GM12878 (cell line): Measurements from ENCODE around the gene TJAP1. TPM values are rescaled to one million over a fixed set of nuclear protein-coding genes. Genes with fewer than 3 reads are reported as not detected.

Experiments used
- ATAC-seq: fragments of 200-7000 bp; cut with Tn5 transposase; 3 replicates; pipeline ENCODE4 v1.9.1; 2020; ENCODE audit warnings: mild to moderate bottlenecking, moderate library complexity
- BruUV-seq: library from RNA; stranded (reverse); fragments of 400-500 nt; replicated peaks from 2 replicates; lab custom pipeline; 2021; lab: Mats Ljungman, UMichigan
- CTCF ChIA-PET: fragments of 300-600 bp; sonication (Branson Sonifier 250); formaldehyde crosslinking; extraction: SDS; loops from one replicate; lab custom pipeline; 2021; ENCODE audit warnings: inconsistent platforms; lab: Yijun Ruan, JAX
- POLR2A ChIA-PET: fragments of 350-600 bp; formaldehyde crosslinking; extraction: SDS; loops from one replicate; lab custom pipeline; 2021; ENCODE audit warnings: inconsistent platforms; lab: Charles Lee
- RAD21 ChIA-PET: fragments of 300-600 bp; sonication (Branson Sonifier 250); formaldehyde crosslinking; loops from one replicate; lab custom pipeline; 2023; ENCODE audit warnings: antibody characterized with exemption; ENCODE audit not compliant: unreplicated experiment; lab: Charles Lee
- SMC1A ChIA-PET: fragments of 300-600 bp; sonication (Branson Sonifier 250); formaldehyde crosslinking; loops from one replicate; lab custom pipeline; 2023; ENCODE audit not compliant: unreplicated experiment, uncharacterized antibody; lab: Charles Lee
- DNase-seq: peaks from one replicate; pipeline ENCODE4 v3.0.0-alpha.2; 2011; ENCODE audit warnings: low read depth, low spot score
- FAIRE-seq: peaks from 3 replicates; lab custom pipeline; 2011; peaks lifted over from hg19 to GRCh38; lab: Jason Lieb, UNC
- H2AFZ ChIP-seq: 2 replicates; pipeline ENCODE4 v1.6.0; 2011; ENCODE audit warnings: low read depth, low read length, control low read depth; ENCODE audit not compliant: control insufficient read depth
- H3K27ac ChIP-seq: 2 replicates; pipeline ENCODE4 v1.5.1; 2011; ENCODE audit warnings: control low read depth; ENCODE audit not compliant: control insufficient read depth, insufficient read depth
- H3K27me3 ChIP-seq, 2 experiments: replicated peaks in 1 of 2; 2 replicates each; pipeline versions ENCODE4 v1.6.0 to v1.6.1; 2011; ENCODE audit warnings: low read length in 1 of 2; ENCODE audit not compliant: control insufficient read depth in 2 of 2, insufficient read depth in 2 of 2
- H3K36me3 ChIP-seq, 2 experiments: 2 replicates each; pipeline ENCODE4 v1.5.1; 2011; ENCODE audit warnings: low read length in 1 of 2; ENCODE audit not compliant: control insufficient read depth in 2 of 2, insufficient read depth in 2 of 2
- H3K4me1 ChIP-seq: 2 replicates; pipeline ENCODE4 v1.6.1; 2011; ENCODE audit warnings: mild to moderate bottlenecking, low read length, moderate library complexity, mixed read lengths; ENCODE audit not compliant: control insufficient read depth, insufficient read depth
- H3K4me2 ChIP-seq: 2 replicates; pipeline ENCODE4 v1.6.0; 2011; ENCODE audit warnings: control low read depth; ENCODE audit not compliant: control insufficient read depth, insufficient read depth
- H3K4me3 ChIP-seq: fragments of 200-600 bp; sonication (generic); 2 replicates; pipeline ENCODE4 v1.5.1; 2016
- H3K79me2 ChIP-seq: 2 replicates; pipeline ENCODE4 v1.6.0; 2011; ENCODE audit warnings: low read length; ENCODE audit not compliant: control insufficient read depth, insufficient read depth
- H3K9ac ChIP-seq: 2 replicates; pipeline ENCODE4 v1.8.0; 2011; ENCODE audit warnings: low read length, control low read depth, mixed read lengths; ENCODE audit not compliant: control insufficient read depth, insufficient read depth
- H3K9me3 ChIP-seq: replicated peaks from 3 replicates; pipeline ENCODE4 v1.5.1; 2011; ENCODE audit warnings: mild to moderate bottlenecking, low read length; ENCODE audit not compliant: control insufficient read depth, insufficient read depth
- H4K20me1 ChIP-seq: 2 replicates; pipeline ENCODE4 v1.6.0; 2011; ENCODE audit not compliant: control insufficient read depth, insufficient read depth
- ASH2L ChIP-seq: fragments of 300-600, 200-600 bp; sonication (generic); IDR thresholded peaks from 2 replicates; pipeline ENCODE4 v1.6.1; 2017; ENCODE audit warnings: low read depth, mild to moderate bottlenecking, borderline replicate concordance
- ETV6 ChIP-seq, 2 experiments: fragments of 450-650 bp in 1 of 2; IDR thresholded peaks in 1 of 2; conservative IDR thresholded peaks in 1 of 2; 2 replicates each; pipeline ENCODE4 v1.6.1; 2014; ENCODE audit warnings: antibody characterized with exemption in 1 of 2, borderline replicate concordance in 1 of 2, low read depth in 1 of 2, mild to moderate bottlenecking in 1 of 2, moderate library complexity in 1 of 2
- KAT2A ChIP-seq: conservative IDR thresholded peaks from 2 replicates; pipeline ENCODE4 v1.6.1; 2011; ENCODE audit warnings: low read depth, low read length; ENCODE audit not compliant: control insufficient read depth
- MYB ChIP-seq: fragments of 150-350 bp; IDR thresholded peaks from 2 replicates; pipeline ENCODE4 v1.6.1; 2014; ENCODE audit warnings: mild to moderate bottlenecking, low read depth, low read length, borderline replicate concordance
- NR2F1 ChIP-seq: fragments of 450-650 bp; conservative IDR thresholded peaks from 2 replicates; pipeline ENCODE4 v1.6.1; 2017; ENCODE audit warnings: mild to moderate bottlenecking
- PAX5 ChIP-seq: IDR thresholded peaks from 2 replicates; pipeline ENCODE4 v1.6.1; 2011; ENCODE audit warnings: low read depth, low read length, borderline replicate concordance
- RB1 ChIP-seq: fragments of 450-650 bp; formaldehyde crosslinking; IDR thresholded peaks from 2 replicates; pipeline ENCODE4 v1.6.1; 2017; ENCODE audit warnings: mild to moderate bottlenecking, borderline replicate concordance
- SRF ChIP-seq, 2 experiments: IDR thresholded peaks; 2 replicates each; pipeline ENCODE4 v1.6.1; 2011; ENCODE audit warnings: low read depth in 2 of 2, low read length in 2 of 2, mild to moderate bottlenecking in 1 of 2, moderate library complexity in 1 of 2
- YBX1 ChIP-seq: fragments of 450-650 bp; IDR thresholded peaks from 2 replicates; pipeline ENCODE4 v1.6.1; 2016; ENCODE audit warnings: antibody characterized with exemption
- YY1 ChIP-seq: IDR thresholded peaks from 2 replicates; pipeline ENCODE4 v1.6.1; 2011; ENCODE audit warnings: low read depth, mild to moderate bottlenecking, low read length
- ZNF687 ChIP-seq: fragments of 450-650 bp; IDR thresholded peaks from 2 replicates; pipeline ENCODE4 v1.6.1; 2017; ENCODE audit warnings: mild to moderate bottlenecking, moderate library complexity
- WGBS: methylation state at CpG from one replicate; pipeline ENCODE4 v1.1.6; 2016; ENCODE audit warnings: low lambda C conversion rate; ENCODE audit not compliant: insufficient replicate concordance, insufficient coverage; ENCODE audit errors: missing lambda C conversion rate; 5-methylcytosine and 5-hydroxymethylcytosine counted together
- in situ Hi-C: fragments of 300-500 bp; cut with MboI; formaldehyde crosslinking; loops from 9 replicates; pipeline ENCODE4 v1.14.3; 2018; ENCODE audit warnings: mixed read lengths
- intact Hi-C: fragments of 100-400 bp; cut with micrococcal nuclease; formaldehyde crosslinking; loops from one replicate; pipeline ENCODE4 v1.14.2; 2022; ENCODE audit not compliant: unreplicated experiment
- polyA plus RNA-seq, 11 experiments: library from polyadenylated mRNA; depleted of rRNA in 4 of 11; unstranded in 6 of 11; stranded (reverse) in 5 of 11; fragments of >200 nt; fragmentation: Nextera tagmentation in 4 of 11; fragmentation: Illumina TruSeq in 1 of 11; extraction: Ambion mirVana in 4 of 11; extraction: Trizol in 1 of 11; gene quantifications; 1 replicate in 1 of 11; 2 replicates in 10 of 11; pipeline versions ENCODE4 v1.2.1 to v1.2.3, GENCODE V29; 2011 to 2016; ENCODE audit warnings: inconsistent platforms in 2 of 11, missing spikeins in 2 of 11, low read depth in 1 of 11
- total RNA-seq, 4 experiments: library from RNA; depleted of rRNA in 3 of 4; stranded (reverse); fragments of >200 nt in 3 of 4; fragmentation: Illumina TruSeq in 1 of 4; extraction: Trizol in 1 of 4; gene quantifications; 2 replicates each; pipeline versions ENCODE4 v1.2.1 to v1.2.3, GENCODE V29; 2013 to 2021
- TF ChIP-seq, protein P1 (sequence below): IDR thresholded peaks from 2 replicates; pipeline ENCODE4 v1.6.1; 2012; ENCODE audit warnings: low read depth, low read length, improper control_type of control experiment
- TF ChIP-seq, protein P2 (sequence below): fragments of 450-650 bp; IDR thresholded peaks from 2 replicates; pipeline ENCODE4 v1.6.1; 2017; ENCODE audit warnings: low read depth, mild to moderate bottlenecking, moderate library complexity
- TF ChIP-seq, protein P3 (sequence below): IDR thresholded peaks from 2 replicates; pipeline ENCODE4 v1.6.1; 2012; ENCODE audit warnings: mild to moderate bottlenecking, low read depth, low read length

The TJAP1 gene
- total and polyA plus RNA-seq, 10 of the 15 experiments (the other 5 are each of a cell fraction or from before 2014, with no cell fraction given): 0.11 to 22.6 (median 12.8) TPM

- FAIRE-seq (no peak), ATAC-seq (no peak), DNase-seq (no peak)
- CTCF ChIA-PET: interaction anchor here (0.7 kb wide), 1 partner anchor 176 kb away, joined by 3 read pairs; no protein-coding TSS in a partner anchor
- 92% methylated on average over 13 of the region's 13 CpGs for WGBS
- Histone ChIP-seq H4K20me1 (no peaks in the 10 kb centered on the region; the same call in 1 of the 2 replicates), H3K4me2 (no peak overlapping the region), H3K27me3 (peaks cover 0 to 2% of the 10 kb centered on the region in 2 experiments; a peak in 3 of 4 replicates), H3K9me3 (no peaks in the 10 kb centered on the region), H3K4me1 (peaks cover 8% of the 10 kb centered on the region), H2AFZ (no peak overlapping the region), H3K9ac (no peak overlapping the region), H3K4me3 (no peak overlapping the region), H3K27ac (no peak overlapping the region), H3K79me2 (no peaks in the 10 kb centered on the region), H3K36me3 (peaks cover 0 to 1% of the 10 kb centered on the region in 2 experiments; a peak in 3 of 4 replicates)
- intact Hi-C loops (loop anchor here (10.0 kb wide), 1 partner anchor 624 kb away; no protein-coding TSS in a partner anchor), in situ Hi-C loops (no loop called here)
- POLR2A ChIA-PET: no interaction called here
- RAD21 ChIA-PET: no interaction called here
- SMC1A ChIA-PET: no interaction called here
- no TSS peak for BruUV-seq
- TF ChIP-seq, protein P1, sequence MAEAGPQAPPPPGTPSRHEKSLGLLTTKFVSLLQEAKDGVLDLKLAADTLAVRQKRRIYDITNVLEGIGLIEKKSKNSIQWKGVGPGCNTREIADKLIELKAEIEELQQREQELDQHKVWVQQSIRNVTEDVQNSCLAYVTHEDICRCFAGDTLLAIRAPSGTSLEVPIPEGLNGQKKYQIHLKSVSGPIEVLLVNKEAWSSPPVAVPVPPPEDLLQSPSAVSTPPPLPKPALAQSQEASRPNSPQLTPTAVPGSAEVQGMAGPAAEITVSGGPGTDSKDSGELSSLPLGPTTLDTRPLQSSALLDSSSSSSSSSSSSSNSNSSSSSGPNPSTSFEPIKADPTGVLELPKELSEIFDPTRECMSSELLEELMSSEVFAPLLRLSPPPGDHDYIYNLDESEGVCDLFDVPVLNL: no peak
- TF ChIP-seq ASH2L: no peak
- no peak for TF ChIP-seq MYB
- TF ChIP-seq, protein P2, sequence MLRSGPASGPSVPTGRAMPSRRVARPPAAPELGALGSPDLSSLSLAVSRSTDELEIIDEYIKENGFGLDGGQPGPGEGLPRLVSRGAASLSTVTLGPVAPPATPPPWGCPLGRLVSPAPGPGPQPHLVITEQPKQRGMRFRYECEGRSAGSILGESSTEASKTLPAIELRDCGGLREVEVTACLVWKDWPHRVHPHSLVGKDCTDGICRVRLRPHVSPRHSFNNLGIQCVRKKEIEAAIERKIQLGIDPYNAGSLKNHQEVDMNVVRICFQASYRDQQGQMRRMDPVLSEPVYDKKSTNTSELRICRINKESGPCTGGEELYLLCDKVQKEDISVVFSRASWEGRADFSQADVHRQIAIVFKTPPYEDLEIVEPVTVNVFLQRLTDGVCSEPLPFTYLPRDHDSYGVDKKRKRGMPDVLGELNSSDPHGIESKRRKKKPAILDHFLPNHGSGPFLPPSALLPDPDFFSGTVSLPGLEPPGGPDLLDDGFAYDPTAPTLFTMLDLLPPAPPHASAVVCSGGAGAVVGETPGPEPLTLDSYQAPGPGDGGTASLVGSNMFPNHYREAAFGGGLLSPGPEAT: no peak
- no peak for TF ChIP-seq ETV6 (conservative IDR thresholded peaks at IDR 0.05 in 1 of 2, IDR thresholded peaks at IDR 0.05 in 1 of 2; ENCODE audit: borderline replicate concordance in 1 of 2, low read depth in 1 of 2)
- no peak for TF ChIP-seq NR2F1
- no peak for TF ChIP-seq YY1
- no peak for TF ChIP-seq ZNF687
- TF ChIP-seq YBX1: no peak
- TF ChIP-seq KAT2A: no peak
- TF ChIP-seq SRF (IDR thresholded peaks at IDR 0.05; ENCODE audit: low read depth in 2 of 2, low read length in 2 of 2): no peak
- no peak for TF ChIP-seq PAX5
- TF ChIP-seq, protein P3, sequence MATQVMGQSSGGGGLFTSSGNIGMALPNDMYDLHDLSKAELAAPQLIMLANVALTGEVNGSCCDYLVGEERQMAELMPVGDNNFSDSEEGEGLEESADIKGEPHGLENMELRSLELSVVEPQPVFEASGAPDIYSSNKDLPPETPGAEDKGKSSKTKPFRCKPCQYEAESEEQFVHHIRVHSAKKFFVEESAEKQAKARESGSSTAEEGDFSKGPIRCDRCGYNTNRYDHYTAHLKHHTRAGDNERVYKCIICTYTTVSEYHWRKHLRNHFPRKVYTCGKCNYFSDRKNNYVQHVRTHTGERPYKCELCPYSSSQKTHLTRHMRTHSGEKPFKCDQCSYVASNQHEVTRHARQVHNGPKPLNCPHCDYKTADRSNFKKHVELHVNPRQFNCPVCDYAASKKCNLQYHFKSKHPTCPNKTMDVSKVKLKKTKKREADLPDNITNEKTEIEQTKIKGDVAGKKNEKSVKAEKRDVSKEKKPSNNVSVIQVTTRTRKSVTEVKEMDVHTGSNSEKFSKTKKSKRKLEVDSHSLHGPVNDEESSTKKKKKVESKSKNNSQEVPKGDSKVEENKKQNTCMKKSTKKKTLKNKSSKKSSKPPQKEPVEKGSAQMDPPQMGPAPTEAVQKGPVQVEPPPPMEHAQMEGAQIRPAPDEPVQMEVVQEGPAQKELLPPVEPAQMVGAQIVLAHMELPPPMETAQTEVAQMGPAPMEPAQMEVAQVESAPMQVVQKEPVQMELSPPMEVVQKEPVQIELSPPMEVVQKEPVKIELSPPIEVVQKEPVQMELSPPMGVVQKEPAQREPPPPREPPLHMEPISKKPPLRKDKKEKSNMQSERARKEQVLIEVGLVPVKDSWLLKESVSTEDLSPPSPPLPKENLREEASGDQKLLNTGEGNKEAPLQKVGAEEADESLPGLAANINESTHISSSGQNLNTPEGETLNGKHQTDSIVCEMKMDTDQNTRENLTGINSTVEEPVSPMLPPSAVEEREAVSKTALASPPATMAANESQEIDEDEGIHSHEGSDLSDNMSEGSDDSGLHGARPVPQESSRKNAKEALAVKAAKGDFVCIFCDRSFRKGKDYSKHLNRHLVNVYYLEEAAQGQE: no peak
- TF ChIP-seq RB1: no peak
Measured at GRCh38 chr6:43450699-43451131, 26.7 kb upstream of the TJAP1 start.
